Natural killer cell (primary cell): ENCODE measurements around the gene MEF2A. TPM values are rescaled to one million over a fixed set of nuclear protein-coding genes. Genes with fewer than 3 reads are reported as not detected.

Source experiments
- ATAC-seq, 3 donors: fragments of 150-1000 bp in 2 of 3; fragments of 200-7000 bp in 1 of 3; cut with Tn5 transposase; 1 replicate in 1 of 3; 2 replicates in 2 of 3; pipeline ENCODE4 v1.10.0; 2021; ENCODE audit warnings: mild to moderate bottlenecking in 2 of 3, moderate library complexity in 2 of 3
- DNase-seq, 2 donors: peaks; one replicate each; pipeline versions ENCODE4 v3.0.0 to v3.0.0-alpha.2; 2013 to 2021; ENCODE audit warnings: mixed read lengths in 1 of 2
- H3K27ac ChIP-seq: one replicate; pipeline ENCODE4 v1.5.1; 2013; ENCODE audit warnings: mild to moderate bottlenecking, low read length
- H3K27me3 ChIP-seq: one replicate; pipeline ENCODE4 v1.6.1; 2013; ENCODE audit warnings: low read length; ENCODE audit not compliant: control insufficient read depth, insufficient read depth
- H3K36me3 ChIP-seq: one replicate; pipeline ENCODE4 v1.6.1; 2013; ENCODE audit warnings: low read length; ENCODE audit not compliant: control insufficient read depth, insufficient read depth
- H3K4me1 ChIP-seq: one replicate; pipeline ENCODE4 v1.6.1; 2013; ENCODE audit warnings: low read length; ENCODE audit not compliant: control insufficient read depth, insufficient read depth
- H3K4me3 ChIP-seq: one replicate; pipeline ENCODE4 v1.5.1; 2013; ENCODE audit warnings: low read length
- H3K9me3 ChIP-seq: one replicate; pipeline ENCODE4 v1.6.1; 2013; ENCODE audit warnings: low read length; ENCODE audit not compliant: control insufficient read depth, insufficient read depth
- H3K27ac Mint-ChIP-seq, 2 donors: one replicate each; pipeline ENCODE4 v1.8.0; 2022; ENCODE audit warnings: mild to moderate bottlenecking in 2 of 2, mixed read lengths in 2 of 2, moderate library complexity in 1 of 2
- H3K27me3 Mint-ChIP-seq, 2 donors: one replicate each; pipeline ENCODE4 v1.8.0; 2022; ENCODE audit warnings: low read depth in 2 of 2, mixed read lengths in 2 of 2
- H3K36me3 Mint-ChIP-seq: one replicate; pipeline ENCODE4 v1.8.0; 2022; ENCODE audit warnings: mixed read lengths
- H3K4me1 Mint-ChIP-seq, 2 donors: one replicate each; pipeline ENCODE4 v1.8.0; 2022; ENCODE audit warnings: mixed read lengths in 2 of 2
- H3K4me3 Mint-ChIP-seq: one replicate; pipeline ENCODE4 v1.8.0; 2022; ENCODE audit warnings: mild to moderate bottlenecking, moderate library complexity, mixed read lengths
- H3K9me3 Mint-ChIP-seq, 2 donors: one replicate each; pipeline ENCODE4 v1.8.0; 2022; ENCODE audit warnings: mixed read lengths in 2 of 2
- CTCF ChIP-seq: fragments of 200-600 bp; IDR thresholded peaks from one replicate; pipeline ENCODE4 v1.8.0; 2022; ENCODE audit warnings: antibody characterized with exemption
- whole genome bisulfite sequencing: methylation state at CpG from one replicate; pipeline ENCODE4 v1.1.7; 2013; ENCODE audit warnings: missing lambda C conversion rate; ENCODE audit not compliant: insufficient coverage; 5-methylcytosine and 5-hydroxymethylcytosine counted together
- intact Hi-C: fragments of 100-400 bp; cut with micrococcal nuclease; formaldehyde crosslinking; loops from one replicate; pipeline ENCODE4 v1.14.2; 2022
- total RNA-seq, 4 donors: library from RNA; stranded (reverse); fragments of 120-200 nt in 1 of 4; gene quantifications; one replicate each; pipeline versions ENCODE4 v1.2.3 to v1.2.4, GENCODE V29; 2013 to 2022

The MEF2A gene
- total RNA-seq, 3 donors from 2014 or later (not counting 1 experiment from before 2014, with no cell fraction given), result 31.1 to 33.9 (median 33.6) TPM

- ATAC-seq (no peak), DNase-seq (no peak)
- 94% methylated on average over 10 of the region's 10 CpGs for WGBS
- H3K4me1 Mint-ChIP-seq, result peaks cover 3 to 12% of the 10 kb centered on the region in 2 donors
- H3K4me1 ChIP-seq, result peaks cover 16% of the 10 kb centered on the region
- H3K27ac ChIP-seq, result no peak overlapping the region
- no peaks in the 10 kb centered on the region for H3K27me3 ChIP-seq
- peaks cover 0 to 6% of the 10 kb centered on the region in 2 donors for H3K27me3 Mint-ChIP-seq
- H3K36me3 Mint-ChIP-seq, result no peaks in the 10 kb centered on the region
- H3K27ac Mint-ChIP-seq, result no peak overlapping the region
- intact Hi-C loops, result no loop called here
- H3K4me3 ChIP-seq, result no peak overlapping the region
- H3K36me3 ChIP-seq, result no peaks in the 10 kb centered on the region
- H3K9me3 Mint-ChIP-seq, result no peaks in the 10 kb centered on the region
- TF ChIP-seq CTCF, result no peak
- no peaks in the 10 kb centered on the region for H3K9me3 ChIP-seq
- H3K4me3 Mint-ChIP-seq, result no peak overlapping the region
Measured at GRCh38 chr15:99561476-99562230, 4.1 kb upstream of the MEF2A start.

GRCh38 chr15:99562238-99562637, 3.5 kb upstream of the MEF2A start:
- Histone ChIP-seq H3K4me1 (peaks cover 20% of the 10 kb centered on the region), H3K36me3 (no peaks in the 10 kb centered on the region), H3K4me3 (no peak overlapping the region), H3K27me3 (no peaks in the 10 kb centered on the region), H3K27ac (no peak overlapping the region), H3K9me3 (no peaks in the 10 kb centered on the region)
- WGBS, result 20% methylated on average over 2 of the region's 2 CpGs
- Mint-ChIP-seq H3K4me1 (peaks cover 9 to 18% of the 10 kb centered on the region in 2 donors), H3K4me3 (no peak overlapping the region), H3K9me3 (no peaks in the 10 kb centered on the region), H3K36me3 (no peaks in the 10 kb centered on the region), H3K27ac (no peak overlapping the region), H3K27me3 (peaks cover 0 to 6% of the 10 kb centered on the region in 2 donors)
- intact Hi-C loops, result no loop called here
- peak in 1 of 2 donors; percentile 15 for DNase-seq
- ATAC-seq, result no peak
- no peak for TF ChIP-seq CTCF

GRCh38 chr15:99564221-99565048, 1.3 kb upstream of the MEF2A start:
- H3K4me1 ChIP-seq, result peaks cover 20% of the 10 kb centered on the region
- no peaks in the 10 kb centered on the region for H3K36me3 ChIP-seq
- WGBS, result 52% methylated on average over 11 of the region's 11 CpGs
- H3K9me3 ChIP-seq, result no peaks in the 10 kb centered on the region
- no peaks in the 10 kb centered on the region for H3K9me3 Mint-ChIP-seq
- peak overlapping the region; percentile 33 for H3K4me3 ChIP-seq
- no peak for TF ChIP-seq CTCF
- no peaks in the 10 kb centered on the region for H3K36me3 Mint-ChIP-seq
- ATAC-seq, result no peak
- H3K4me1 Mint-ChIP-seq, result peaks cover 22 to 29% of the 10 kb centered on the region in 2 donors
- H3K27me3 Mint-ChIP-seq, result peaks cover 0 to 6% of the 10 kb centered on the region in 2 donors
- peak overlapping the region; percentile 74 to 93 for H3K27ac Mint-ChIP-seq
- peak in 1 of 2 donors; percentile 49 for DNase-seq
- H3K4me3 Mint-ChIP-seq, result peak overlapping the region; percentile 57
- no peaks in the 10 kb centered on the region for H3K27me3 ChIP-seq
- intact Hi-C loops, result loop anchor here (2.0 to 5.0 kb wide), 2 partner anchors 56 to 312 kb away; partner anchors contain the start of gene LRRC28
- peak overlapping the region; percentile 88 for H3K27ac ChIP-seq
